ENCODE data around the gene KRT13.

DNA sequence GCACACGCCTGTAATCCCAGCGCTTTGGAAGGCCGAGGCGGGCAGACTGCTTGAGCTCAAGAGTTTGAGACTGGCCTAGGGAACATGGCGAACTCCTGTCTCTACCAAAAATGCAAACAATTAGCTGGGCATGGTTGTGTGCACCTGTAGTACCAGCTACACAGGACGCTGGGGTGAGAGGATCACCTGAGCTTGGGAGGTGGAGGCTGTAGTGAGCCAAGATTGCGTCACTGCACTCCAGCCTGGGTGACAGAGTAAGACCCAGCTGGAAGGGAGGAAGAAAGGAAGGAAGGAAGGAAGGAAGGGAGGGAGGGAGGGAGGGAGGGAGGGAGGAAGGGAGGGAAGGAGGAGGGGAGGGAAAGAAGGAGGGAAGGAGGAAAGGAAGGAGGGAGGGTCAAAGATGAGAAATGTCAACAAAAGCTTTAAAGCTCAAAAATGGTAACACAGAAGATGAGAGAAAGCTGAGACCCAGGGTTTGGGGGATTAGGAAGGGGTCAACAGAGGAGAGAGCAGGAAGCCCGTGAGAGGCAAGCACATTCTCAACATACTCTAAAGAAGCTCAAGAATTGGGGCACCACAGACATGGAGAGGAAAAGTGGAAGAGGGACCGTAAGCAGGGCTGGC, 27.6 kb upstream of the KRT13 start:
- TF ChIP-seq, protein P1, sequence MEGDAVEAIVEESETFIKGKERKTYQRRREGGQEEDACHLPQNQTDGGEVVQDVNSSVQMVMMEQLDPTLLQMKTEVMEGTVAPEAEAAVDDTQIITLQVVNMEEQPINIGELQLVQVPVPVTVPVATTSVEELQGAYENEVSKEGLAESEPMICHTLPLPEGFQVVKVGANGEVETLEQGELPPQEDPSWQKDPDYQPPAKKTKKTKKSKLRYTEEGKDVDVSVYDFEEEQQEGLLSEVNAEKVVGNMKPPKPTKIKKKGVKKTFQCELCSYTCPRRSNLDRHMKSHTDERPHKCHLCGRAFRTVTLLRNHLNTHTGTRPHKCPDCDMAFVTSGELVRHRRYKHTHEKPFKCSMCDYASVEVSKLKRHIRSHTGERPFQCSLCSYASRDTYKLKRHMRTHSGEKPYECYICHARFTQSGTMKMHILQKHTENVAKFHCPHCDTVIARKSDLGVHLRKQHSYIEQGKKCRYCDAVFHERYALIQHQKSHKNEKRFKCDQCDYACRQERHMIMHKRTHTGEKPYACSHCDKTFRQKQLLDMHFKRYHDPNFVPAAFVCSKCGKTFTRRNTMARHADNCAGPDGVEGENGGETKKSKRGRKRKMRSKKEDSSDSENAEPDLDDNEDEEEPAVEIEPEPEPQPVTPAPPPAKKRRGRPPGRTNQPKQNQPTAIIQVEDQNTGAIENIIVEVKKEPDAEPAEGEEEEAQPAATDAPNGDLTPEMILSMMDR (optimal IDR thresholded peaks at IDR 0.05 in 1 of 3, IDR thresholded peaks at IDR 0.05 in 1 of 3, conservative IDR thresholded peaks at IDR 0.05 in 1 of 3; ENCODE audit: extremely low read depth in 1 of 3, insufficient read depth in 2 of 3, low read length in 3 of 3), result no peak
- no peak for TF ChIP-seq EZH2 (IDR thresholded peaks at IDR 0.05; ENCODE audit: low read length)
